GM23248 (cell line): ENCODE data around the gene LOXL3.

Experiments
- EZH2 ChIP-seq: fragments of 200-600 bp; sonication (generic); IDR thresholded peaks from 2 replicates; pipeline ENCODE4 v1.6.1; 2018; ENCODE audit warnings: antibody characterized with exemption, mild to moderate bottlenecking; ENCODE audit not compliant: insufficient read depth, poor library complexity, severe bottlenecking
- EZH2phosphoT487 ChIP-seq: fragments of 200-600 bp; sonication (generic); IDR thresholded peaks from 2 replicates; pipeline ENCODE4 v1.6.1; 2018; ENCODE audit warnings: antibody characterized with exemption, moderate library complexity, mild to moderate bottlenecking, low read depth; ENCODE audit not compliant: insufficient read depth

DNA sequence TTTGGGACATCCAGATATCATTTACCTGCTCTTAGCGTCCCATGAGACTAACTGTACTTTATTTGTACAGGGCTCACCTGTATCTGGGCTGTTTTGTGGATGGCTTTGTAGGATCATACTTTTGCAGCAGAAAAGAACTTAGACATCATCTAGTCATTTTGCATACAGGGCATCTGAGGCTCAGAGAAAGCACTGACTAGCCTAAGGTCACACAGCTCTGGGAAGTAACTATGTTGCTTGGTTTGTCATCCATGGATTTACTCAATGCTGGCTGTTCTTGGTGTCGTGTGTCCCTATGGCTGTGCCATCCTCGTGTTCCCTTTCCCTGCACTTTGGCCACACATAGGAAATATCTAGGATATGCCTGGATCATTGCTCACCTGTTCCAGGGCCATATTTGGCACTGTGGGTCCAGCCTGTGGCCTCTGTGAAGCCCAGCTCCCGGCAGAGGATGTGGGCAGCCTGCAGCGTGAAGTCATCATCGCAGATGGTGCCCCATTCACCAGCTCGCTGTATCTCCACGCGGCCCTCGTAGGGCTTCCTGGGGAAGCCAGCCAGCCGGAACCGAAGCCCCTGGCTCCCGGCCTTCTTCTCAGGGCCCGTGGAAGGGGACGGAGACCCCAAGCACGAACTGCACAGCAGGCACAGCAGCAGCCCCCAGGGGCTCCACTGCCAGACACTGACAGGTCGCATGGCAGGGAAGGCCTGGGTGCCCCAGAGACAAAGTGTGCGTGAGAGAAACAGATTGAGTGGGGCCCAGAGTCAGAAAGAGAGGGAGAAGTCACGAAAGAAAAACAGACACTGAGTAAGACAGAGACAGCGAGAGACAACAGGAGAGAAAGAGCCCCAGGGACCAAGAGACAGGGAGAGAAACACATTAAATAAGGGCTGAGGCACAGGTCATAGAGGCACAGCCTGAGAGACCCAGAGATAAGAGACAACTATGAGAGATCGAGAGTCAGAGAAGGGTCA lies 1.5 kb downstream of the LOXL3 start:
- no peak for TF ChIP-seq EZH2phosphoT487
- no peak for TF ChIP-seq EZH2
